Mucosa of gallbladder (tissue), 1 donor: ENCODE measurements around the gene CAMK2D. TPM values are rescaled to one million over a fixed set of nuclear protein-coding genes. Genes with fewer than 3 reads are reported as not detected.

Experiments used
- DNase-seq: peaks from one replicate; pipeline ENCODE4 v3.0.0-alpha.2; 2020; ENCODE audit warnings: low spot score
- total RNA-seq: library from RNA; stranded (reverse); gene quantifications from one replicate; pipeline ENCODE4 v1.2.1, GENCODE V29; 2021
- donor health status: DM: no; HTN: no; CAD: no.

Gene CAMK2D
- total RNA-seq, 1 donor from 2014 or later = 61.0 TPM

DNA sequence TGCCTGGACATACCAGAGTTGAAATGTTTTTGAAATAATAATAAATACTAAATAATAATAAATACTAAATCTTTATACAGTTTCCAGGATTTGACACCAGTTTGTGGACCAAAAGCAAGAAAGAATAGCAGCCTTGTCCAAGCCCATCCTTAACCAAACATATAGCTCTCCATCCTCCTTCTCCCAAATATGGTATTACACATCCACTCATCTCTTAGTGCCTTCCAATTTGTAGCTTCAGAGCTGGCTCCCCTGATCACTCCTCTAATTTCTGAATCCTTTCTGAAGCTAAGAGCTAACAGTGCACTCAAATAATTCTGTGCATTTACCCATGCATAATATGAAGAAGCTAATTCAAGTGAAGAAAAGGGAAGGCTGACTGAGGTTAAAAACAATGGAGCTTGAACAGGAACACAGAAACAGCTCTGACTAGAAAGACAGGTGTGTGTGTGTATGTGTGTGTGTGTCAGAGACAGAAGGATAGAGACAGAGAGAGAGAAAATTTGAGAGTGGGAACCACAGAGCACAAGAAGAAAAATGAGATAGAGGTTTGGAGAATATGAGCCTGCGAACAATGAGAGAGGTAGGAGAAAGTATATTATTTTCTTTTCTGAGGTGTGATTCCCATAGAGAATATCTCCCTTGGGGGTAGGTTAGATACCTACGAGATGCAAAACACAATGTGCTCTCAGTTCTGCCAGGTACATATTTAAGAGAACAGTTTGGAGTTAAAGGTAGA lies 123.5 kb downstream of the CAMK2D start:
- no peak for DNase-seq

DNA sequence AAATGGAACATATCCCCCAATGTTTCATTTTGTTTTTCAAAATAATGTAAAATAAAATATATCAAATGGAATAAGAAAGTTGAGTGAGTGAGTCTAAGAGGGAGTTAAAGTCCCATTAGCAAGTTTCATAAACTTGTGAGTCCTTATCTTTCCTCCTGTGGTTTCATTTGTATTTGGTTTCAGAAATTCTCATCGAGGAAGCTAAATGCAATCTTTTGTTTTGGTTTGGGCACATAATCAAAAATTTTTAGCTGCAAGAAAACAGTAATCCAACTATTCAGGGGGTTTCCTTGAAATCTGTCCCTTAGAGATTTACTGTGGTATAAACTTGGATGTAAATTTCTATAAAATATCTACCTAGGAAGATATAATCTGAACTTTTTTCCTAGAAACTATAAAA lies 124.2 kb downstream of the CAMK2D start:
- DNase-seq = no peak

DNA sequence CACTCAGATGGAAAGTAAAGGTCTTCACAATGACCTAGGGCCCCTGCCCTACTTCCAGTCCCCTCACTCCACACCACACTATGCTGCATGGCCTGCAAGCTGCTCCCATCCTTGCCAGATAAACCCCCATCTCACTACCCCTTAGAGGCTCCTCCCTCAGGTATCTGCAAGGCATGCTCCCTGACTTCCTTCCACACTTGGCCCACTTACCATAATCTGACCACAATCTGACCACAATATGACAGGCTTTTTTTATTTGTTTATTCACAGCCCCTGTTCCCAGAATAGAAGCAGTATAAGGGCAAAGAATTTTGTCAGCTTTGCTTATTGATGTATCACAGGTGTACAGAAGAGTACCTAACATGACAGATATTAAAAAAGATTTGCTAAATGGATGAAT lies 124.7 kb downstream of the CAMK2D start:
- DNase-seq = no peak

DNA sequence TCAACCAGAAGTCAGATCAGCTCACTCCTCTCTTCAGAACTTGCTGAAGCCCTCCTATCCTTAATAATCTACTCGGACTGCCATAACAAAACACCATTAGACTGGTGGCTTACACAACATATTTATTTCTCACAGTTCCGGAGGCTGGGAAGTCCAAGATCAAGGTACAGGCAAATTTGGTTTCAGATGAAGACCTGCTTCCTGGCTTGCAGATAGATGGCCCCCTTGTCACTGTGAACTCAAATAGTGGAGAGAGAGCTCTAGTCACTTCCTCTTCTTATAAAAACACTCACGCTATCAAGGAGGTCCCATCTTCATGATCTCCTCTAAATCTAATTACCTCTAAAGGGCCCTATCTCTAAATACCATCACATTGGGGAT lies 125.1 kb downstream of the CAMK2D start:
- no peak for DNase-seq

DNA sequence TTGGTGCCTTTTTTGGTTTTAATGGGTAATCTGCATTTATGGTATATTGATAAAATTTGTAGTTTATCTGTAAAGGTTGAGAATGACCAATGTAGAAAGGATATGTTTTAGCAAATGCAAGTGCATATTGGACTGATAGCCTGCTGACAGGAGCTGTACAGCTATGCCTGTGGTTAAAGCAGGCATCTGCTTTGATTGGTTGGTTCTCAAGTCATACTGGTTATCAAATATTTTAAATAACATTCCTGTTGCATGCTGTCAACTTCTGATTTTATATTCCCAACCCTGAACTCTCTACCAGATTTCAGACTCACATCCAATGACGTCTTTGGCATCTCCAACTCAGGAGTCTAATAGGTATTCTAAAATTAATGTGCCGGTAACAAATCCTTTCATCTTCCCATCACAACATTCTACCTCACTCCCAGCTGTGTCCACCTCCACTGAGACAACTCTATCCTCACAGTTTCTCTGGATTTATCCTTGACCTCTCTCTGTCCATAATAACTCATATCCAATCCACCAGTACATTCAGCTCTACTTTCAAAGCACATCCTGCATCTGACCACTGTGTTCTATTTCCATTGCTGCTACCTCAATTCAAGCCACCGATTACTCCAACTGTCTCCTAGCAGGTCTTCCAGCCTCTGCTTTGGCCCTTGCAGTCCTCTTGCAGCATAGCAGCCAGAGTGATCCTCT lies 125.7 kb downstream of the CAMK2D start:
- DNase-seq = no peak

DNA sequence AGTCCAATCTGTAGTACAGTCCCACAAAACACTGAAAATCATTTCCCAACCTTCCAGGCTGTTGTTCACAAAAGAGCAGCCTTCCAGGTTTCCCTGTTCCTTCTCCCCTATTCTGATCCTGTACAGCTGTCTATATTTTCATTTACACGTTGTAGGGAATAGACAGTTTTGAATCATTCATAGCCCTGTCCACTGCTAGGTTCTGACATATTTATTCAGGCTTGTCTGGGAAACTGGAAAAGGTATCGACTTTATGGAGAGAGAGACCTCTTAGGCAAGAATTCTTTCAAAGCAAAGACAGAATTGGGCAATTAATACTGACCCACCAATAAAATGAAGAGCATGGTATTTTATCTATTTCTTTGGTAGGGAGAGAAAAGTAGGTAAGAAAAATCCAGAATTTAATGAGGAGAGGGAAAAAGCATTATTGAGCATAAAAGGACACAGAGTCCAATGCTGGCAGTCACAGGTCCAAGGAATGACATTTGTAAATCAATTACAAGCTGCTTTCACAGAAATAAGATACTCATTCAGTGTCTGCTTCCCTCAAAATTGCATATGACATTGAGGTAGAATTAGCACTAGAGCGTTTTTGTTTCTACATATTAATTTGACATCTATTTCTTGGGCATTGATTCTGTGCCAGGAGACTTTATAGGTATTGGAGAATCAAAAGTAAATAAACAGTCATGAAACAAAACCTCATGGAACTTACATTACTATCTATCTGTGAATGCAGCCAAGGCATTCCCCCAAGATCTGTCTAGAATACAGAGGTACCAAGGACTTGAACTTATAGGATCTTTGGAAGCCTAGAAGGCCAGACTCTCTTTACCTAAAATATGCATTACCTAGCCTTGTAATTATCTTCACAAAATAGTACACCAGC lies 127.2 kb downstream of the CAMK2D start:
- DNase-seq = no peak

DNA sequence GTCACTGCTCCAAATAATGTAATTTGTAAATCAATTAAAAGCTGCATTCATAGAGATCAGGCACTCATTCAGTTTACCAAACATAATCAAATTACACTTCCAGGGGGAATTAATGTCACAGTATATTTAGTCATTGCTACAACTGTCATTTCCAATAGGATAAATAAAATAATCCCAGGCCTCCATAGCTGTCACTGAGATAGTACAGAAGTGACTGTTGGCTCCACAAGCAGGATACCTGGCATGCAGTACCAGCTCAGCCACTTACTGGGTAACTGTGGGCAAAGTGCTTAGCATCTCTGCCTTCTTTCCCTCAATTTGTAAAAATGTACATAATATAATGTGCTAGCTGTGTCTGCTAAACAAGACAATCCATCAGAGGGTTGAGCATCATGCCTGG lies 128.1 kb downstream of the CAMK2D start:
- DNase-seq = no peak

DNA sequence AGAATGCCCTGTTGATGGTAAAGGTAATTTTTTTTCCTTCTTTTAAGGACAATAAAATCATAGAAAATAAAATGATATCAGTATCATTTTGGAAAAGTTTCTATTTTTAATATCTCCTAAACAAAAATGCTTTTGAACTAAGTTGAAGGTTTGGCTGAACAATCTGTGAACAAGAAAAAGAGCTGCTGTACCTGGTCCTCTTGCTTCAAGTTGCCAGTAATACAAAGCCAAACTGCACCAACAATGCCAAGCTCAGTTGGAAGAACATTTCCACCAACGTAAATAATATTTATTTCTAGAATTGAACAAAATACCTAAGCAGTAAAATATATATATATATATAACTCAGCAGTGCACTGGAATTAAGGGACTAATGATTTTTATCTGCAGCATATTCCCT lies 132.8 kb downstream of the CAMK2D start:
- DNase-seq = no peak

DNA sequence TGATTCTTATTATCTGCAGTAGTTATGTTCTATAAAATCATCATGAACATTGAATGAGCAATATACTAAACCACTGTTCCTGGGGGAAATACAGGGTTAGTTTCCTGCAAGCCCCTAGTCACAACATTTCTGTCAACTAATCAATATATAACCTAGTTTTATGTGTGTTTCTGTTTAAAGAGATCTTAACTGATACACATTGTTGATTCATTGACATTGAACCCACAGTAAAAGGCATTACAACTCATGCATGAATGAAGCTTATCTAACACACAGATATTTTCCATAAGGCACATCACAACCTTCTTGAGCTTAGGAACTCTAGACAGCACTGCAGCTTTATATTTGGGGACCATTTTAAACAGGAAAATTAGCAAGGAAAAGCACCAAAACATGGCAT lies 134.2 kb downstream of the CAMK2D start:
- no peak for DNase-seq

DNA sequence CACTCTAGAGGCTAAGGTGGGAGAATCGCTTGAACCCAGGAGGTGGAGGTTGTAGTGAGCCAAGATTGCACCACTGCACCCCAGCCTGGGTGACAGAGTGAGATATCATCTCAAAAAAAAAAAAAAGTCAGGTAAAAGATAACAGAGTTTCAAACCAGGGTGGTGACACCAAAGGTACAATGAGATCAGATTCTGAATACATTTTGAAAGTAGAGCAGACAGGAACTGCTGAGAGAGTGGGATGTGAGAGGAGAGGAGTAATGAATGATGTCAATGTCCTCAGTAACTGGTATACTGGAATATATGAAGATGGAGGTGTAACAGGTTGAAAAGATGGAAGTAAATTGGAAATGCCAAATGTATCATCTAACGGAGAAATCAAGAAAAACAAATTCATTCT lies 135.6 kb downstream of the CAMK2D start:
- no peak for DNase-seq

DNA sequence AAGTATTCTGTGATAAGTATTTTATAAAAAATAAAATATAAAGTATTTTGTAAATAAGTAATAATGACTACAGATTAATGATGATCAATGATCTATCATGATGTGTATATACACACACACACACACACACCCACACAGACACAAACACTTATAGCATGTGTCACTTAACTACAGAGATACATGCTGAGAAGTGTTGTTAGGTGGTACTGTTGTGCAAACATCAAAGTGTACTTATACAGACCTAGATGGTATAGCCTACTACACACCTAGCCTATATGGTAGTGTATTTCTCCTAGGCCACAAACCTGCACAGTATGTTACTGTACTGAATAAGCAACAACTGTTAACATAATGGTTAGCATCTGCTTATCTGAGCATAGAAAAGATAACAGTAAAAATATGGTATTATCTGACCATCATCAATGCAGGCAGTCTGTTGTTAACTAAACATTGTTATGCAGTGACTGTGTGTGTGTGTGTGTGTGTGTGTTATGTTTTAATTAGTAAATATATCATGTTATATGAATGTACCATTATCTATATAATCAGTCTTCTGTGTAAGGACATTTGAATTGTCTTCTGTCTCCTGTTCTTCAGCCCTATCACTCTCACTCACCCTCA lies 138.2 kb downstream of the CAMK2D start:
- no peak for DNase-seq

DNA sequence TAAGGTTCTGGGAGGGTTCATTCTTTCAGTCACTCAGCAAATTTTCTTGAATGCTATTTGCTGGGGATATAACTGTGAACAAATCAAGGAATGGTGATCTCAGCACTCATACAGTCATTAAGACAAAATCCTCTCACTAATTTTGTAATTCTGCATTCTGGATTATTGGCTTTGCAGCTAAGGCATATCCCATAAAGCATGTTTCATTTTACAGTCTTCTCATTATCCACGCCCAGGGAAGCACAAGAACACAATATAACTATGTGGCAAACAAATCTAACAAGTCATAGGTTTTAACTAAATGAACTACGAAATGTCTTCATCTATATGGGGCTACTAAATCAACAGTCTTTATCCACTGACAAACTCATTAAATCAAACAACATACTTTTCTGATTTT lies 139.9 kb downstream of the CAMK2D start:
- DNase-seq = no peak

DNA sequence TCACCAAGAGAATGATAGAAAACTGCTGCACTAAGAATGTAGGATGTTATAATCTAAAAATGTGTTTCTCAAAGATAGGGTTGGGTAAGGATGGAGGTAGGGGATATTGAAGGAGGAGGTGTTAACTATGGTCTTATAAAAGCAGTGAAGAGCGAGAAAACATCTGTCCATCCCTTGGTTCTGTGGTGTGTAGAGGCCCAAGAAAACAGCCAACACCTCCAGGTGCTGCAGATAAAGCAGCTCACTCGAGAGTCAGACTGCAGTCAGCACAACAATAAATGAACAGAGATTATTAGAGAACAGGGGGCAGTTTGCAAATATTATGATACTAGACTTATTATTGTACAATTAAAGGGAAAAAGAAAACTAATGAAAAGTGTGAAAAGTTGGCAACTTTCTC lies 141.5 kb downstream of the CAMK2D start:
- DNase-seq = no peak

DNA sequence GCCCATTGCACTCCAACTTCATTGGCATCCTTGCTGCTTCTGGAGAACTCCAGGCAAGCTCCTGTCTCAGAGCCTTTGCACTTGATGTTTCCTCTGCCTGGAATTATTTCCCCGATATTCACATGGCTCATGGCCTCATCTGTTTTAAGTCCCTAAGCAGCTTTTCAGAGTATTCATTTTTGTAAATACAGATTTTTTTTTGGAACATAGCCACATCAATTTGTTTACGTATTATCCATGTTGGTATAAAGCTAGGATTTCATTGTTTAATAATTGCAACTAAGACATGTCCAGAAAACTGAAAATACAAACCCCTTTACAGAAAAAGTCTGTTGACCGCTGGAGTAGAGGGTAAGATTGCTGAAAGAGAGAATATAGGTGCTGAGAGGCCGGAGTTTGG lies 142.0 kb downstream of the CAMK2D start:
- no peak for DNase-seq

DNA sequence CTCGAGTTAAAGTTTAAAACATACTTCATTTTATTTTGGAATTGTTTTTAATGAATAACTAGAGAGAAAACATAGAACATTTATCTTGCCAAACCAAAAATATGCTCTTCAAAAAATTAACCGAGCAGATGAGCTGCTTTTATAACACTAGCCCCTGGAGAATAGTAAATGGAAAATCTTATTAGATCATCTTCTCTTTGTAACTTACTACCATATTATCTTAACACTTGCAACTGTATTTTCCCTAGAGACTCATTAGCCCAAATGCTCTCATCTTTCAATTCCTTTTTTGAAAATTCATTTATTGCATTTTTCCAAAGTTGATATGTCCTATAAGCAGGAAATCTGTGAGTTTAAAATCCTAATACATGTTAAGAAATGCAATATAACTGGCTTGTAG lies 143.3 kb downstream of the CAMK2D start:
- DNase-seq = no peak

DNA sequence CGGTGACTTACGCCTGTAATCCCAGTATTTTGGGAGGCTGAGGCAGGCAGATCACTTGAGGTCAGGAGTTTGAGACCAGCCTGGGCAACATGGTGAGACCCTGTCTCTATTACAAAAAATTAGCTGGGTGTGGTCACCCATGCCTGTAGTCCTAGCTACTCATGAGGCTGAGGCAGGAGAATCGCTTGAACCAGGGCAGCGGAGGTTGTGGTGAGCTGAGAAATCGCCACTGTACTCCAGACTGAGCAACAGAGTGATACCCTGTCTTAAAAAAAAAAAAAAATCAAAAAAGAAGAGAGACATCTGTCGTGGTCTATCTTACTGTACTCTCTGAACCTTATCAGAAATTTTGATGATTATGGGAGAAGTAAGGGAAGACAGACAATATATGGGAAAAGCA lies 144.3 kb downstream of the CAMK2D start:
- DNase-seq = no peak

DNA sequence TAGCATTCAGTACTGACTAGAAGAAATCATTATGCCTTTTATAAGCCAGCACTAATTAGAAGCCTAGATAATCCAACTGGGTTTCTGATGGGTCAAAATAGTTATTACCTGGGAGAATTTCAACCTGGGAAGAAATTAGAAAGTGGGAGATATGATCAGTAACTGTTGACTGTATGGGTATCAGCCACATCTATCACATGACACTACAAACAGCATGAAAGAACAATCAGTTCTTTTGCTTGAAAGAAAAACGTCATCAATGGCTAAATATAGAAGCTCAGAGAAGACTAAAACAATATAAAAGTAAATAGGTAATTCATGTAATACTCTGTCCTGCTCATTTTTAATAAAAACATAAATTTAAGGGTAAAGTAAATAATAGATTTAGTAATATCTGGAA lies 145.1 kb downstream of the CAMK2D start:
- DNase-seq = no peak

DNA sequence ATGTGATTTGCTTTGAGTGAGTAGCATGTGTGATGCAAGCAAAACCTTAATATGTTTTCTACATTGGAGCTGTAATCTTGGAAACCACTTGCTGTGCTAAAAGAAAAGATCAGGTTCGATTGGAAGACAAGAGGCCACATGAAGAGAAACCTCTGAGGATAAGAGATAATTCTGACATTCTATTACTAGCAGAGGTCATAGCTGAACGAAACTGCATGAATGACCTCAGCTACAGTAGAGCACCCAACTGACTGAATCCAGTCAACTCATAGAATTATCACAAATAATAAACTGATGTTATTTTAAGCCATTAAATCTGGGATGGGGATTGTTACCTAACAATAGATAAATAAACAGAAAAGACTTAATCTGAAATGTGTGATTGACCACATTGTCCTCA lies 147.1 kb downstream of the CAMK2D start:
- DNase-seq = no peak

DNA sequence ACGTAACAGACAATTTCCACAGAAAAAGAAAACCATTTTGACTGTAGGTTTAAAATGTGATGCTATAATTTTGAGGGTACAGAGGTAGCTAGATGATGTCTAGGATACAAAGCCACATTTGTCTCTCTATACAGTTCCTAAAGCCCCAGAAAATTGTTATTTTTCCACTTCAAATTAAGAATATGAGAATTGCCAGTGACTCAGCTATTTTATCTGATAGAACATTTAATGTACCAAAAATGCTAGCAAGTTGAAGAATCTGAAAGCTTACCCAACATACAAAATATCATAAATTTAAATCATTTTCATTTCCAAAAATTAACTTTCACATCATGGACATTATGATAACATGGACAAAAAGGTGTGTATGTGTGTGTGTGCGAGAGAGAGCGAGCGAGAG lies 148.0 kb downstream of the CAMK2D start:
- no peak for DNase-seq

DNA sequence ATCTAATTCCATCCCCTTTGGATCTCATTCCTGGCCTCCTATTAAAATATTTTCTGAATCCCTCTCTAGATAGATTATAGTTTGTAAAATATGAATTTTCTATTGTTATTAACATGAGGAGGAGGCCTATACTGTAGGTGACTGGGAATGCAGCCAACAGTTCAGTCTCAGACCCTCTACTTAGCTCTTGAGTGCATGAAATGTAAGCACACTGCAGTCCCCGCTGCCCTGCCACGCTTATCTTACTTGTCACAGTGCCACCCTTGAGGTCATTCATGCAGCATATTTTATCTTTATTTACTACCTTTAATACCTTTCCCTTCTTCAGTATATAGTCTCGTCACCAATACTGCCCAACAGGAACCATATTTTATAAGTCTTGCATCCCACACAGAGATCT lies 151.0 kb downstream of the CAMK2D start:
- DNase-seq = no peak

DNA sequence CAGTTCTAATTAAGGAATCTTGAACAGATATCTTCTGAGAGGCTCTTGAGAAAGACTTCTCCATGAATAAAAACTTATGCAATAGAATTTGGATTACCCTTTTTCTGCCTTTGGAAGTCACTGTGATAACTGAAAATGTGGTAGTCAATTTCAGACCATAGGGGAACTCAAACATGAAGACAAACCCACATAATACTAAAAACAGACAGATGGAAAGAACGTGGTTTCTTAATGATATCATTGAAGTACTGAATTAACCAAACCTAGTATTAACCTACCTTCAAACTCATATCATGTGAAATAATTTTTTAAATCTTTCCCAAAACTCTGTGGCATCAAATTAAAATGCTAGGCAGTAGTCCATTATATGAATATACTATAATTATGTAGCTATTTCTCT lies 153.5 kb downstream of the CAMK2D start:
- no peak for DNase-seq

DNA sequence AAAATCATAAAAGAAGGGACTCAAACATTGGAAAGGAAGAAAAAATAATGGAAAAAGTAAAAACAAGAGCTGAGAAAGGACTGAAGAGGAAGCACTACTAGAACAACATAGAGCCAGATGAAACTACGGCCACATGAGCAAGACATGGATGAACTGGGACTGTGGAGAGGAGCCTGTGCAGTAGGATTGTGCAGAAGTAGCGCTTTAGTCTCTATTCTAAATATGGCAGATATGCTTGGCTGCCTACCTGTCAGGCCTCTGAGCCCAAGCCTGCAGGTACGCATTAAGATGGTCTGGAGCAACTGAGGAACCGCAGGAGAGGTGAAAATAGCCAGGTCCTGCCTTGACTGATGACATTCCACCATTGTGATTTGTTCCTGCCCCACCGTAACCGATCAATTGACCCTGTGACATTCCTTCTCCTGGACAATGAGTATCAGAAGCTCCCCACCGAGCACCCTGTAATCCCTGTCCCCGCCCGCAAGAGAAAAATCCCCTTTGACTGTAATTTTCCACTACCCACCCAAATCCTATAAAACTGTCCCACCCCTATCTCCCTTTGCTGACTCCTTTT lies 154.3 kb downstream of the CAMK2D start:
- DNase-seq = no peak
